Measurements from ENCODE around the gene PSME3. TPM values are rescaled to one million over a fixed set of nuclear protein-coding genes. Genes with fewer than 3 reads are reported as not detected.

PSME3 gene
- total and polyA plus RNA-seq, 4 donors: 25.0 to 55.3 (median 39.8) TPM

DNA sequence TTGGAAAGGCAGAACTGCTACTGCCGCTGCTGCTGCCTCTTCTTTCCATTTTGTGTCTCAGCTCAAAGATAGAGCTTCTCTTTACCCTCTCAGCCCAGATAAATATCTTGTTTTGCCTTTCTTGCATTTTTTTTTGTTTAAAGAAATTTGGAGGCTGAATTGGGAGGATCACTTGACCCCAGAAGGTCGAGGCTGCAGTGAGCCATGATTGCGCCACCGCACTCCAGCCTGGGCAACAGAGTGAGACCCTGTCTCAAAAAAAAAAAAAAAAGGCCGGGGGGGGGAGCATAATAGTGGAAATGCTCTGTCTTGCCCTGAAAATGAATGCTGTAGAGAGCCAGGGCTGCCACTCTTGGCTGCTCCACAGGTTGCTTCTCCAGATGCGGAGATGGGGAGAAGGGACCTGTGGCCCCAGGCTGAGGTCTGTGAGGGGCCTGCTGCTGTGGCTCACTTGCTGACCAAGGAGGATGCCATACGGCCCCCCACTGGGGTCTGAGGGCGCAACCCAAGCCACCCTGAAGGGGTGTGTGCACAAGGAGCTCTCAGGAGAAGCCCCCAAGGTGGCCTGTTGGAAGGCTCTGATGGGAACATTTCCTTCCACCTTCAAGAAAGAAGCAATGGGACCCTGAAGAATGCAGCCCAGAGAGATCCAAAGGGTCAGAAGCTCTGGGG is 45.9 kb downstream of the PSME3 start:
- TF ChIP-seq GABPA (IDR thresholded peaks at IDR 0.05 in 1 of 2, conservative IDR thresholded peaks at IDR 0.05 in 1 of 2) (no peak), YY1 (IDR thresholded peaks at IDR 0.05) (no peak), FOXA2 (IDR thresholded peaks at IDR 0.05) (no peak), ZBTB33 (IDR thresholded peaks at IDR 0.05) (no peak)
- TF ChIP-seq, protein P1, sequence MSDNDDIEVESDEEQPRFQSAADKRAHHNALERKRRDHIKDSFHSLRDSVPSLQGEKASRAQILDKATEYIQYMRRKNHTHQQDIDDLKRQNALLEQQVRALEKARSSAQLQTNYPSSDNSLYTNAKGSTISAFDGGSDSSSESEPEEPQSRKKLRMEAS (IDR thresholded peaks at IDR 0.05): no peak
- TF ChIP-seq, protein P2, sequence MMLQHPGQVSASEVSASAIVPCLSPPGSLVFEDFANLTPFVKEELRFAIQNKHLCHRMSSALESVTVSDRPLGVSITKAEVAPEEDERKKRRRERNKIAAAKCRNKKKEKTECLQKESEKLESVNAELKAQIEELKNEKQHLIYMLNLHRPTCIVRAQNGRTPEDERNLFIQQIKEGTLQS (IDR thresholded peaks at IDR 0.05): no peak
- TF ChIP-seq, protein P3, sequence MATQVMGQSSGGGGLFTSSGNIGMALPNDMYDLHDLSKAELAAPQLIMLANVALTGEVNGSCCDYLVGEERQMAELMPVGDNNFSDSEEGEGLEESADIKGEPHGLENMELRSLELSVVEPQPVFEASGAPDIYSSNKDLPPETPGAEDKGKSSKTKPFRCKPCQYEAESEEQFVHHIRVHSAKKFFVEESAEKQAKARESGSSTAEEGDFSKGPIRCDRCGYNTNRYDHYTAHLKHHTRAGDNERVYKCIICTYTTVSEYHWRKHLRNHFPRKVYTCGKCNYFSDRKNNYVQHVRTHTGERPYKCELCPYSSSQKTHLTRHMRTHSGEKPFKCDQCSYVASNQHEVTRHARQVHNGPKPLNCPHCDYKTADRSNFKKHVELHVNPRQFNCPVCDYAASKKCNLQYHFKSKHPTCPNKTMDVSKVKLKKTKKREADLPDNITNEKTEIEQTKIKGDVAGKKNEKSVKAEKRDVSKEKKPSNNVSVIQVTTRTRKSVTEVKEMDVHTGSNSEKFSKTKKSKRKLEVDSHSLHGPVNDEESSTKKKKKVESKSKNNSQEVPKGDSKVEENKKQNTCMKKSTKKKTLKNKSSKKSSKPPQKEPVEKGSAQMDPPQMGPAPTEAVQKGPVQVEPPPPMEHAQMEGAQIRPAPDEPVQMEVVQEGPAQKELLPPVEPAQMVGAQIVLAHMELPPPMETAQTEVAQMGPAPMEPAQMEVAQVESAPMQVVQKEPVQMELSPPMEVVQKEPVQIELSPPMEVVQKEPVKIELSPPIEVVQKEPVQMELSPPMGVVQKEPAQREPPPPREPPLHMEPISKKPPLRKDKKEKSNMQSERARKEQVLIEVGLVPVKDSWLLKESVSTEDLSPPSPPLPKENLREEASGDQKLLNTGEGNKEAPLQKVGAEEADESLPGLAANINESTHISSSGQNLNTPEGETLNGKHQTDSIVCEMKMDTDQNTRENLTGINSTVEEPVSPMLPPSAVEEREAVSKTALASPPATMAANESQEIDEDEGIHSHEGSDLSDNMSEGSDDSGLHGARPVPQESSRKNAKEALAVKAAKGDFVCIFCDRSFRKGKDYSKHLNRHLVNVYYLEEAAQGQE (IDR thresholded peaks at IDR 0.05): no peak

DNA sequence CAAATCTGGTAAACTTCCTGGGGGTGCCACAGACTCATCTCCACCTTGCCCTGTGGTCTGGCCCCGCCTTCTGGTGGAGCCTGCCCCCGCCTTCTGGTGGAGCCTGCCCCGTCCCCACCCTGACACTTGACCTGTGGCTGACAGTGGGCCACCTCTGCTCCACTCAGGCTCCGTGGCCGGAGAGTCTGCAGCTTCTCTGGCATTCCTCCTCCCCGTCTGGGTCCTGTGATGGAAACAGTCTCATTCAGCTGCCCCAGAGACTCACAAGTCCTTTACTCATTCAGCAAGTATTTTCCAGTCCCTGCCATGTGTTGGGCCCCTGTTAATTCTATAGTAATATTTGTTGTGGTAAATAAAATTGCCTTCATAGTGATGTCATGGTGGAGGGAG is 46.4 kb downstream of the PSME3 start:
- Histone ChIP-seq H3K27ac (ENCODE audit: low read depth in 1 of 2, low read length in 2 of 2) (no peak overlapping the region), H3K9ac (ENCODE audit: low read depth in 1 of 2, low read length in 2 of 2) (no peak overlapping the region), H3K27me3 (ENCODE audit: control insufficient read depth in 4 of 4, insufficient read depth in 4 of 4, low read length in 3 of 4) (no peaks in the 10 kb centered on the region), H3K4me3 (ENCODE audit: low read depth in 1 of 3, low read length in 3 of 3) (no peak overlapping the region), H3K36me3 (ENCODE audit: control insufficient read depth in 4 of 4, insufficient read depth in 3 of 4, low read depth in 1 of 4, low read length in 3 of 4) (peaks cover 0 to 3% (median 2%) of the 10 kb centered on the region in 4 donors), H3K4me1 (ENCODE audit: control insufficient read depth in 4 of 4, insufficient read depth in 4 of 4, low read length in 3 of 4) (peaks cover 1 to 43% (median 24%) of the 10 kb centered on the region in 4 donors), H3K9me3 (ENCODE audit: control insufficient read depth in 4 of 4, low read length in 3 of 4) (no peaks in the 10 kb centered on the region)
- 81% methylated on average over 6 of the region's 6 CpGs for WGBS
- no peak for DNase-seq (ENCODE audit: low spot score)
- TF ChIP-seq RAD21 (IDR thresholded peaks at IDR 0.05) (no peak), YY1 (IDR thresholded peaks at IDR 0.05) (no peak), JUND (IDR thresholded peaks at IDR 0.05) (no peak), NR2F2 (IDR thresholded peaks at IDR 0.05) (no peak), TAF1 (conservative IDR thresholded peaks at IDR 0.05) (no peak), EGR1 (IDR thresholded peaks at IDR 0.05; ENCODE audit: low read depth in 2 of 2) (no peak), CTCF (IDR thresholded peaks at IDR 0.05; ENCODE audit: low read depth, low read length, missing input control) (no peak), FOXA1 (IDR thresholded peaks at IDR 0.05) (no peak), RXRA (IDR thresholded peaks at IDR 0.05) (no peak), SP1 (IDR thresholded peaks at IDR 0.05) (no peak), FOXA2 (IDR thresholded peaks at IDR 0.05) (no peak), GABPA (IDR thresholded peaks at IDR 0.05 in 1 of 2, conservative IDR thresholded peaks at IDR 0.05 in 1 of 2) (no peak)
- TF ChIP-seq, protein P2 (IDR thresholded peaks at IDR 0.05): no peak
- TF ChIP-seq, protein P3 (IDR thresholded peaks at IDR 0.05): no peak
- TF ChIP-seq, protein P1 (IDR thresholded peaks at IDR 0.05): no peak

More for the DNA sequence above, 45.9 kb downstream of the PSME3 start:
- H3K9ac ChIP-seq (ENCODE audit: low read depth in 1 of 2, low read length in 2 of 2): no peak overlapping the region
- H3K4me3 ChIP-seq (ENCODE audit: low read depth in 1 of 3, low read length in 3 of 3): no peak overlapping the region
- peak overlapping the region; percentile 51 to 87 for H3K27ac ChIP-seq (ENCODE audit: low read depth in 1 of 2, low read length in 2 of 2)
- no peaks in the 10 kb centered on the region for H3K9me3 ChIP-seq (ENCODE audit: control insufficient read depth in 4 of 4, low read length in 3 of 4)
- 86% methylated on average over 8 of the region's 8 CpGs for WGBS
- peaks cover 1 to 44% (median 26%) of the 10 kb centered on the region in 4 donors for H3K4me1 ChIP-seq (ENCODE audit: control insufficient read depth in 4 of 4, insufficient read depth in 4 of 4, low read length in 3 of 4)
- H3K36me3 ChIP-seq (ENCODE audit: control insufficient read depth in 4 of 4, insufficient read depth in 3 of 4, low read depth in 1 of 4, low read length in 3 of 4): peaks cover 2 to 6% (median 2%) of the 10 kb centered on the region in 4 donors
- no peaks in the 10 kb centered on the region for H3K27me3 ChIP-seq (ENCODE audit: control insufficient read depth in 4 of 4, insufficient read depth in 4 of 4, low read length in 3 of 4)
- no peak for DNase-seq (ENCODE audit: low spot score)

Data from liver (tissue), 9 donors.